Stimulated activated CD4-positive, alpha-beta T cell treated with anti-CD3 and anti-CD28 coated beads, Interleukin-15, amount 100 ng/mL, for 1 hour (primary cell): ENCODE results near the gene PBLD.
"Not testable (repeated sequence)": the region's sequence is repeated elsewhere in the genome, so short reads cannot be mapped to it uniquely, and the experiment has no call there.

ENCODE experiments used
- DNase-seq, 2 donors: peaks; one replicate each; pipeline ENCODE4 v3.0.0-alpha.2; 2020; ENCODE audit warnings: low read depth in 1 of 2, low spot score in 1 of 2

Gene PBLD

GRCh38 chr10:68331455-68332258 is 1.1 kb downstream of the PBLD start, which contains the start of gene HNRNPH3:
TSS of gene HNRNPH3 (plus strand) at chr10:68332064. CDS start at chr10:68337222, 5,158 bp downstream.
- DNase-seq = peak; percentile 97 to 98

GRCh38 chr10:68330852-68331454 is 1.8 kb downstream of the PBLD start:
- DNase-seq = peak in 1 of 2 donors; percentile 6

- DNase-seq = no peak
Observed at GRCh38 chr10:68329506-68329861, 3.2 kb downstream of the PBLD start.

DNA sequence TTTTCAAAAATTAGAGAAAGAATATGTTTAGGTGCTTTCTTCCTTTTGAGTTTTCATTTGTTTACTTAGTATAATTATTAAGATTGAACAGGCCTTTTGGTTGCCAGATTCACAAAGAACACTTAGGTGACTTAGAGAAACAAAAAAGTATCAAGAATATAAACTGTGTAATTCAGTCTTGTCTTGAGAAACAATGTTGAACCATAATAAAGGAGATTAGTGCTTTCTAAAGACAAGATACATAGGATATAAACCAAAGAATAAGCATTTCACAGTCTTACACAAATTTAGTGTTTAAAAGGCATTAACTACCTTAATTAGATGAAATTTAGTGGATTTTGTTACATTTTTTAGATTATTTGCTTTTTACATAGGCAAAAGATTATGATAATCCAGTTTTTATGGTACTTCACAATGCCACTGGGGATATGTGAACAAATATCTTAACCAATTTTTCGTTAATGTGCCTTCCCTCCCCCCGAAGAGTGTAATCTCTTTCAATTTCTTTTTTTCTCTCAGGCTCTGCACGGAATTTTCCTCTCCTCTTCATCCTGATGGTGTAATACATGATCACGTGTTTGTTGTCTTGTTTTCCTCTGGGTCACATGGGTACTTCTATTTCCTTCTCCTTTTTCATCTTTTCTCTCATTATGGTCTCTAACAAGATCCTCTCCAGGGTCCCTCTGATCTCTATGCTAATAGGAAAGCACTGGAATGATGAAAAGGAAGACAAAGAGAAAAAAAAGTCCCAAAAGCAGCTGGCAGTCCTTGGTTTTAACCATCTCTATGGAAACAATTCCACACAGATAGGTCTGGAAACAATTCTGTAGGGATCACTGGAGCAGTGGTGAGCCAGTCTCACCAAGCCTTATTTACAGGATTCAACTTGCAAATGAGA is 4.6 kb downstream of the PBLD start:
- no peak for DNase-seq

- not testable (repeated sequence) for DNase-seq
Observed at GRCh38 chr10:68324396-68324795, 8.3 kb downstream of the PBLD start.

DNA sequence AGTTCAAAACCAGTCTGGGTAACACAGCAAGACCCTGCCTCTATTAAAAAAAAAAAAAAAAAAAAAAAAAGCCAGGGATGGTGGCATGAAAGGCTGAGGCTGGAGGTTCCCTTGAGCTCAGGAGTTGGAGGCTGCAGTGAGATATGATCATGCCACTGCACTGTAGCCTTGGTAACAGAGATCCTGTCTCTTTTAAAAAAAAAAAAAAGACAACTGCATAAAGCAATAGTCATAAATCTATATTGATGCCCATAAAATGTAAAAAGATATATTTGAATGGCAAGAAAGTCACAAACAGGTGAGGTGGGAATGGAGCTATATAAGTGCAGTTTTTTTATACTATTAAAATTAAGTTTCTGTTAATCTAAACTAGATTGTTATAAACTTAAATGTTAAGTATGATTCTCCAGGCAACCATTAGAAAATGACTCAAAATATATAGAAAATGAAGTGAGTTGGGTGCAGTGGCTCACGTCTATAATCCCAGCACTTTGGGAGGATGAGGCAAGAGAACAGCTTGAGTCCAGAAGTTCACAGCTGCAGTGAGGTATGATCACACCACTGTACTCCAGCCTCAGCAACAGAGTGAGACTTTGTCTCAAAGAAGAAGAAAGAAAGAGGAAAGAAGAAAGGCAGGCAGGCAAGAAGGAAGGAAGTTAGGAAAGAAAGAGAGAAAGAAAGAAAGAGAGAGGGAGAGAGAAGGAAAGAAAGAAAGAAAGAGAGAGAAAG is 14.2 kb downstream of the PBLD start:
- no peak for DNase-seq

- no peak for DNase-seq
Observed at GRCh38 chr10:68315582-68315981, 17.1 kb downstream of the PBLD start.

DNA sequence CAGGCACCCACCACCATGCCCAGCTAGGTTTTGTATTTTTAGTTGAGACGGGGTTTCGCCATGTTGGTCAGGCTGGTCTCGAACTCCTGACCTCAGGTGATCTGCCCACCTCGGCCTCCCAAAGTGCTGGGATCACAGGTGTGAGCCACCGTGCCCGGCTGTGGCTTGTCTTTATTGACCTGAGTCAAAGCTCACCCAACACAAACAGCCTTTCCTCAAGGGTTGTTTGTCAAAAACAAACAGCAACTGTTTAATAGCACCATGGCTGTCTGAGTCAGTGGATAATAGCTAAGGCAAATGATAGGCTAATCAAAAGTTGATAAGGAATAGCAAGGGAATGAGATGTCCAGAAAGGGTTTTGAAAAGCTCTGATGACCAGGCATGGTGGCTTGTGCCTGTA is 17.8 kb downstream of the PBLD start:
- not testable (repeated sequence) for DNase-seq

- no peak for DNase-seq
Observed at GRCh38 chr10:68310531-68310930, 22.2 kb downstream of the PBLD start.

DNA sequence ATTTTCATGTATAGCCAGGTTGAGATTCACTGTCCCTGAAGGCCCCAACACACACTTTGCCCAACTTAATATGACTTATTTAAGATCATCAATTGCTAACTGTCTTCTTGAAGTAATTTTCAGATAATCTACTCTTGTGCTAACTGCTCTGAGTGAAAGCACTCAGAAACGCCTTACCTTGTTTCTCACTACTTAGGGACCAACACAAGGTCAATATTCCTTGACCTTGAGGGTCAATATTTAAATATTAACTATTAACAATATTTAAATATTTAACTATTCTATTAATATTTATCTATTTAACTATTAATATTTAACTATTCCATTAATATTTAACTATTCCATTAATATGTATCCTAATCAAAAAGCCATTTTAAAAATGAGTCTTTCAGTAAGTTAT is 26.9 kb downstream of the PBLD start:
- no peak for DNase-seq

GRCh38 chr10:68303849-68304412 is 28.8 kb downstream of the PBLD start:
- no peak for DNase-seq

GRCh38 chr10:68302871-68303270 is 29.9 kb downstream of the PBLD start:
- no peak for DNase-seq

DNA sequence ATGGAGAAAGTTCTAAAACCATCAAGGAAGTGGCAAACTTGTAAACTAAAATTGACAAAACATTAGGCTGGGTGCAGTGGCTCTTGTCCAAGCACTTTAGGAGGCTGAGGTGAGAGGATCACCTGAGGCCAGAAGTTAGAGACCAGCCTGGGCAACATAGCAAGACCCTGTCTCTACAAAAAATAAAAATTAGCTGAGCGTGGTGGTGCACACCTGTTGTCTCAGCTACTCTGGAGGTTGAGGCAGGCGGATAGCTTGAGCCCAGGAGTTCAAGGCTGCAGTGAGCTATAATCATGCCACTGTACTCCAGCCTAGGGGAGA is 30.3 kb downstream of the PBLD start:
- DNase-seq = no peak

- no peak for DNase-seq
Observed at GRCh38 chr10:68301790-68302502, 30.8 kb downstream of the PBLD start.

DNA sequence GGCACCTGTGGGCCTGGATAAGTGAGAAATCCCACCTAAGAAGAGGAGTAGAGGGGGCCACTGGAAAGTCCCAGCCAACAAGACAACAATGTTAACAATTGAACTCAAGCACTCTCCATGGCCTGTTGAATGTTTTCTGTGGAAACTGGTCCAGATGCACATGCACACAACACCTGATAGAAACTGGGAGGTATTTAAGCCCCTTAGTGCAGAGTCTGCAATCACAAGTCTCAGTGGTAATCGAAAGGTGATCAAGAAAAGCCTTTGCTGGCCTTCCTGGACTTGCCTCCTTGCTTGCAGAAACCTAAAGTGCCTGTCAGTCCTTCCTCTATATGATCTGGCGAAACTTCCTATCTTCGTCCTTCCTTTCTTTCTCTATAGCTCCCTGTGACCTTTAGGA is 31.4 kb downstream of the PBLD start:
- no peak for DNase-seq

DNA sequence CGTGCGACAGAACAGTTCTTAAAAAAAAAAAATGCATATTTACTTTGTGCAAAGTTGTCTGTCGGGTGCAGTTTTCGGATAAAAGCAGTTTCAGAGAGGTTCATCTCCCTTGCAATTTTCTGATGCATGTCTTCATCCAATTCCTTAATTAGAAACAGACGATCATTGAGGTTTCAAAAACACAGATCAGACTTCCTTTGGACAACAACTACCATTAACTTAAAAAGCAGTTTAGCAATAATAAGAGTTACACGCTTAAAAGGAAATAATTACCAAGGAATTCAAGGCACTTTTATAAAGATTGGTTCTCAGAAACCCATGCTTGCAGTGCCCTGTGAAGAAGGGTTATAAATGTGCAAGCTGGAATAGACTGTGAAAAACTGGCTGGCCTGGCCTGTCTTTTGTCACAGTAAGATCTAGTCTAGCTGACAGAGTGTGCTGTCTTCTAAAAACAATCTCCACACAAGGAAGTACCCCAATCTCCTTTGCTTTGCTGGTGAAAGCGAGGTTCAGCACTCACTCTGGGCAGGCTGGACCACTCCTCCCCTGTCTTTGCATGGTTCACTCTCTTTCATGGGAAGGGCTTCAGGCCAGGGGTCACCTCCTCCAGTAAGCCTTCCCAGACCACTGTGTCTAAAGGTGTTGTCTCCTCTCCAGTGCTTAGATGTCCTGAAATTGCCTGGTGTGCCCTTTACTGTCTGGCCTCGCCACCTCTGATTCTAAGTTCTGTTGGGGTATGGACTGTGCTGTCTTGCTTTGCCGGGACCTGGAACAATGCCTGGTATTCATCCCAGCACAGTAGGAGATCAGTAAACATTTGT is 35.7 kb downstream of the PBLD start:
- DNase-seq = no peak

- no peak for DNase-seq
Observed at GRCh38 chr10:68290736-68291135, 42.0 kb downstream of the PBLD start.

DNA sequence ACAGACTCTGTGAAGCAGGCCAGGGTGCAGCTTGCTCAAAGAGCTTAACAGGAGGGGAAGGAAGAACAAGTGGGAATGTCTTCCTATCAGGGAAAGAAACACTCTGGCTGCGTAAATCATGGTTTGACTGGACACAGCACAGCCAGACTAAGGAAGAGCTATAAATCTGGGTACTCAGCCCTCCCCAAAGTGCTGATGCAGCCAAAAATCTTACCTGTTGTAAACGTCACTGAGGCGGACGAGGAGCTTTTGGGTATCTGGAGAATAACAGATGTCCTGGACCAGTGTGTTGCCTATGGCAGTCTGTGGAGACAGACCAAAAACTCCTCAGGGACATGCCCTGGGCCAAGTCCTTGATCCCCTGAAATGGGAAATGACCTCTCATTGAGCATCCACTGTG is 44.0 kb downstream of the PBLD start:
- no peak for DNase-seq
